ENCODE results near the gene AXDND1.

The AXDND1 gene

GRCh38 chr1:179554427-179554826 is 188.7 kb downstream of the AXDND1 start:
- TF ChIP-seq EGR1 (IDR thresholded peaks at IDR 0.05) (no peak), RAD21 (IDR thresholded peaks at IDR 0.05; ENCODE audit: low read depth) (no peak), EP300 (IDR thresholded peaks at IDR 0.05; ENCODE audit: borderline replicate concordance) (no peak)

- TF ChIP-seq EP300 (IDR thresholded peaks at IDR 0.05; ENCODE audit: borderline replicate concordance) (no peak), NFIC (IDR thresholded peaks at IDR 0.05) (no peak), TCF12 (IDR thresholded peaks at IDR 0.05; ENCODE audit: low read depth) (no peak), ZBTB7A (IDR thresholded peaks at IDR 0.05; ENCODE audit: low read depth) (no peak), TEAD4 (IDR thresholded peaks at IDR 0.05) (no peak), FOXM1 (IDR thresholded peaks at IDR 0.05; ENCODE audit: borderline replicate concordance, low read depth) (no peak), YY1 (IDR thresholded peaks at IDR 0.05; ENCODE audit: low read depth) (no peak), RAD21 (IDR thresholded peaks at IDR 0.05; ENCODE audit: low read depth) (no peak), CEBPB (IDR thresholded peaks at IDR 0.05) (no peak), MAX (IDR thresholded peaks at IDR 0.05) (no peak)
Measured at GRCh38 chr1:179558078-179558477, 192.3 kb downstream of the AXDND1 start.

GRCh38 chr1:179575497-179576314 is 209.9 kb downstream of the AXDND1 start, which contains the start of gene NPHS2:
Gene NPHS2, minus strand, starts transcription at chr1:179575948. Its CDS starts 84 bp downstream, at chr1:179575864.
- TF ChIP-seq EP300 (IDR thresholded peaks at IDR 0.05; ENCODE audit: borderline replicate concordance), result no peak
- no peak for TF ChIP-seq USF1 (IDR thresholded peaks at IDR 0.05)
- TF ChIP-seq MAX (IDR thresholded peaks at IDR 0.05), result no peak
- no peak for TF ChIP-seq ZBTB7A (IDR thresholded peaks at IDR 0.05; ENCODE audit: low read depth)
- no peak for TF ChIP-seq CREB1 (IDR thresholded peaks at IDR 0.05; ENCODE audit: low read depth)
- TF ChIP-seq TEAD4 (IDR thresholded peaks at IDR 0.05), result no peak
- no peak for TF ChIP-seq CEBPB (IDR thresholded peaks at IDR 0.05)
- no peak for TF ChIP-seq NFIC (IDR thresholded peaks at IDR 0.05)
- no peak for TF ChIP-seq FOXM1 (IDR thresholded peaks at IDR 0.05; ENCODE audit: borderline replicate concordance, low read depth)
- no peak for TF ChIP-seq RAD21 (IDR thresholded peaks at IDR 0.05; ENCODE audit: low read depth)

- TF ChIP-seq MAX (IDR thresholded peaks at IDR 0.05) (no peak), YY1 (IDR thresholded peaks at IDR 0.05; ENCODE audit: low read depth) (no peak), EGR1 (IDR thresholded peaks at IDR 0.05) (no peak), ZBTB7A (IDR thresholded peaks at IDR 0.05; ENCODE audit: low read depth) (no peak), CREB1 (IDR thresholded peaks at IDR 0.05; ENCODE audit: low read depth) (no peak), EP300 (IDR thresholded peaks at IDR 0.05; ENCODE audit: borderline replicate concordance) (no peak), TEAD4 (IDR thresholded peaks at IDR 0.05) (no peak), USF1 (IDR thresholded peaks at IDR 0.05) (no peak), REST (IDR thresholded peaks at IDR 0.05; ENCODE audit: low read depth) (no peak), CEBPB (IDR thresholded peaks at IDR 0.05) (no peak), NFIC (IDR thresholded peaks at IDR 0.05) (no peak), RAD21 (IDR thresholded peaks at IDR 0.05; ENCODE audit: low read depth) (no peak), FOXM1 (IDR thresholded peaks at IDR 0.05; ENCODE audit: borderline replicate concordance, low read depth) (no peak), TCF12 (IDR thresholded peaks at IDR 0.05; ENCODE audit: low read depth) (no peak), TAF1 (IDR thresholded peaks at IDR 0.05; ENCODE audit: low read depth) (no peak)
Measured at GRCh38 chr1:179576509-179576908, 210.7 kb downstream of the AXDND1 start.

GRCh38 chr1:179583771-179584320 is 218.1 kb downstream of the AXDND1 start:
- TF ChIP-seq CREB1 (IDR thresholded peaks at IDR 0.05; ENCODE audit: low read depth) (no peak), USF1 (IDR thresholded peaks at IDR 0.05) (no peak), NFIC (IDR thresholded peaks at IDR 0.05) (no peak), YY1 (IDR thresholded peaks at IDR 0.05; ENCODE audit: low read depth) (no peak), EGR1 (IDR thresholded peaks at IDR 0.05) (no peak)

GRCh38 chr1:179586107-179586823 is 220.5 kb downstream of the AXDND1 start:
- TF ChIP-seq MAX (IDR thresholded peaks at IDR 0.05), result no peak; the same call in 1 of the 2 replicates
- peak; percentile 78 for TF ChIP-seq EGR1 (IDR thresholded peaks at IDR 0.05)
- TF ChIP-seq RAD21 (IDR thresholded peaks at IDR 0.05; ENCODE audit: low read depth), result peak; percentile 33; the same call in 1 of the 2 replicates
- 0 out of 2 replicates have a peak, but pooled peaks have one; percentile 6 for TF ChIP-seq NFIC (IDR thresholded peaks at IDR 0.05)

Data from Ishikawa (cell line).